ENCODE results near the gene ABL1. TPM values are rescaled to one million over a fixed set of nuclear protein-coding genes. Genes with fewer than 3 reads are reported as not detected.

The ABL1 gene
- total RNA-seq, 1 experiment from 2014 or later: 83.6 TPM

- H3K27ac ChIP-seq (ENCODE audit: insufficient read length, low read depth, low read length): no peak overlapping the region
- no peak overlapping the region for H2BK15ac ChIP-seq (ENCODE audit: low read depth, low read length)
- no peak overlapping the region for H2AFZ ChIP-seq (ENCODE audit: low read length)
- no peak overlapping the region for H2BK120ac ChIP-seq (ENCODE audit: low read depth, low read length, poor library complexity, severe bottlenecking)
- H2BK20ac ChIP-seq (ENCODE audit: low read depth, low read length, poor library complexity, severe bottlenecking): no peak overlapping the region
- Mint-ChIP-seq H3K9me3 (peaks cover 16% of the 10 kb centered on the region in 2 experiments), H3K4me1 (peaks cover 21 to 27% of the 10 kb centered on the region in 2 experiments), H3K27ac (no peak overlapping the region; a peak in 1 of 7 replicates), H3K4me3 (no peak overlapping the region), H3K36me3 (ENCODE audit: insufficient read depth in 1 of 3, low read depth in 3 of 3) (peaks cover 12 to 20% (median 14%) of the 10 kb centered on the region in 3 experiments), H3K27me3 (ENCODE audit: low read depth) (no peaks in the 10 kb centered on the region)
- no peak overlapping the region for H3K18ac ChIP-seq (ENCODE audit: insufficient read length, low read depth, low read length)
- no peak overlapping the region for H4K91ac ChIP-seq (ENCODE audit: insufficient read length, low read depth, low read length)
- H3K23ac ChIP-seq (ENCODE audit: insufficient read length, low read depth, low read length): no peak overlapping the region
- H2BK5ac ChIP-seq (ENCODE audit: insufficient read length, low read length): no peak overlapping the region
- no peaks in the 10 kb centered on the region for H3K4me1 ChIP-seq (ENCODE audit: insufficient read depth, low read length)
- H3K4ac ChIP-seq (ENCODE audit: low read depth, low read length): no peak overlapping the region
- H3T11ph ChIP-seq (ENCODE audit: low read length): no peak overlapping the region
- H3K14ac ChIP-seq (ENCODE audit: insufficient read depth, low read length): no peak overlapping the region
- no CpG with 5 or more reads among the region's 4 CpGs for WGBS (ENCODE audit: extremely low coverage, insufficient read length, low lambda C conversion rate)
- H4K5ac ChIP-seq (ENCODE audit: insufficient read length, low read depth, low read length): no peak overlapping the region
- no peaks in the 10 kb centered on the region for H3K23me2 ChIP-seq (ENCODE audit: insufficient read length, low read depth, low read length, poor library complexity, severe bottlenecking)
- no peaks in the 10 kb centered on the region for H3K79me1 ChIP-seq (ENCODE audit: insufficient read depth, low read depth, low read length, poor library complexity, severe bottlenecking)
- H3K9ac ChIP-seq (ENCODE audit: extremely low read depth, insufficient read length, low read length): no peak overlapping the region
- H3K56ac ChIP-seq (ENCODE audit: insufficient read length, low read depth, low read length): no peak overlapping the region
- H3K27me3 ChIP-seq (ENCODE audit: insufficient read depth, low read length): no peaks in the 10 kb centered on the region
- no peak for TF ChIP-seq CTCF (conservative IDR thresholded peaks at IDR 0.05)
- peaks cover 2% of the 10 kb centered on the region; the same call in 1 of the 2 replicates for H3K79me2 ChIP-seq (ENCODE audit: insufficient read depth, low read length)
- no peak for DNase-seq
- H2AK5ac ChIP-seq (ENCODE audit: insufficient read length, low read length): no peak overlapping the region
- no peak overlapping the region for H4K8ac ChIP-seq (replicated peaks; ENCODE audit: insufficient read length, low read depth, low read length)
- H3K9me3 ChIP-seq (ENCODE audit: control insufficient read depth, low read depth, low read length): peaks cover 3% of the 10 kb centered on the region
- H3K4me2 ChIP-seq (ENCODE audit: insufficient read depth, insufficient read length, low read length): no peak overlapping the region
- H2BK12ac ChIP-seq (ENCODE audit: insufficient read length, low read depth, low read length): no peak overlapping the region
- H4K20me1 ChIP-seq (ENCODE audit: control insufficient read depth, insufficient read depth, insufficient read length): no peaks in the 10 kb centered on the region
Measured at GRCh38 chr9:130786526-130786925, 48.5 kb upstream of the ABL1 start.
